Sigmoid colon (tissue), 7 donors: ENCODE data around the gene AMDHD1. TPM values are rescaled to one million over a fixed set of nuclear protein-coding genes. Genes with fewer than 3 reads are reported as not detected.

Source experiments
- DNase-seq: peaks from one replicate; pipeline ENCODE4 v3.0.0-alpha.2; 2019
- H3K27ac ChIP-seq, 4 donors: fragments of 200-600 bp; sonication (generic); one replicate each; pipeline ENCODE4 v1.5.1; 2016 to 2019; ENCODE audit warnings: mild to moderate bottlenecking in 1 of 4
- H3K27me3 ChIP-seq, 3 donors: fragments of 200-600 bp; sonication (generic); one replicate each; pipeline ENCODE4 v1.5.1; 2019; ENCODE audit warnings: mild to moderate bottlenecking in 1 of 3
- H3K36me3 ChIP-seq, 4 donors: fragments of 200-600 bp; sonication (generic); one replicate each; pipeline ENCODE4 v1.5.1; 2016 to 2019
- H3K4me1 ChIP-seq, 4 donors: fragments of 200-600 bp; sonication (generic); one replicate each; pipeline ENCODE4 v1.5.1; 2017 to 2019
- H3K4me3 ChIP-seq, 4 donors: fragments of 200-600 bp; sonication (generic); one replicate each; pipeline ENCODE4 v1.5.1; 2017 to 2019; ENCODE audit warnings: mild to moderate bottlenecking in 2 of 4, moderate library complexity in 1 of 4
- H3K9me3 ChIP-seq, 4 donors: fragments of 200-600 bp in 3 of 4; sonication (generic) in 3 of 4; one replicate each; pipeline versions ENCODE4 v1.5.1 to v1.6.1; 2013 to 2019
- EP300 ChIP-seq, 4 donors: sonication (generic); formaldehyde crosslinking; IDR thresholded peaks; one replicate each; pipeline ENCODE4 v1.6.1; 2017; ENCODE audit warnings: antibody characterized with exemption in 4 of 4
- POLR2A ChIP-seq, 2 donors: fragments of 450-650 bp; IDR thresholded peaks; one replicate each; pipeline ENCODE4 v1.6.1; 2016; ENCODE audit warnings: antibody characterized with exemption in 2 of 2, mild to moderate bottlenecking in 2 of 2, moderate library complexity in 2 of 2
- POLR2AphosphoS5 ChIP-seq, 4 donors: sonication (generic); formaldehyde crosslinking; IDR thresholded peaks; one replicate each; pipeline ENCODE4 v1.6.1; 2017; ENCODE audit warnings: antibody characterized with exemption in 4 of 4
- WGBS, 2 donors: extraction: QIAGEN DNeasy Blood & Tissue Kit; methylation state at CpG; one replicate each; pipeline ENCODE4 v1.1.7; 2013; 5-methylcytosine and 5-hydroxymethylcytosine counted together
- intact Hi-C: fragments of 100-400 bp; cut with DNase I; formaldehyde crosslinking; loops from one replicate; pipeline ENCODE4 v1.15.1; 2023
- polyA plus RNA-seq, 3 donors: library from polyadenylated mRNA; stranded (reverse); fragments of 200-250 nt; gene quantifications; one replicate each; pipeline ENCODE4 v1.2.3, GENCODE V29; 2013
- total RNA-seq, 4 donors: library from RNA; depleted of rRNA; stranded (reverse); fragments of >200 nt; gene quantifications; one replicate each; pipeline ENCODE4 v1.1.0, GENCODE V29; 2016
- TF ChIP-seq, protein P1 (sequence below), 4 experiments: fragments of 450-650 bp in 3 of 4; fragments of 200-600 bp in 1 of 4; IDR thresholded peaks; one replicate each; pipeline ENCODE4 v1.5.1; 2016 to 2019; ENCODE audit warnings: antibody characterized with exemption in 4 of 4, mild to moderate bottlenecking in 3 of 4, moderate library complexity in 2 of 4
- donor health status: healthy with polysubstance abuse.
- donor health status: Bipolar disorder and iron deficiency.
- donor health status: healthy.

The AMDHD1 gene
- total and polyA plus RNA-seq, 7 donors: 0.47 to 1.2 (median 0.71) TPM; not detected in 2

DNA sequence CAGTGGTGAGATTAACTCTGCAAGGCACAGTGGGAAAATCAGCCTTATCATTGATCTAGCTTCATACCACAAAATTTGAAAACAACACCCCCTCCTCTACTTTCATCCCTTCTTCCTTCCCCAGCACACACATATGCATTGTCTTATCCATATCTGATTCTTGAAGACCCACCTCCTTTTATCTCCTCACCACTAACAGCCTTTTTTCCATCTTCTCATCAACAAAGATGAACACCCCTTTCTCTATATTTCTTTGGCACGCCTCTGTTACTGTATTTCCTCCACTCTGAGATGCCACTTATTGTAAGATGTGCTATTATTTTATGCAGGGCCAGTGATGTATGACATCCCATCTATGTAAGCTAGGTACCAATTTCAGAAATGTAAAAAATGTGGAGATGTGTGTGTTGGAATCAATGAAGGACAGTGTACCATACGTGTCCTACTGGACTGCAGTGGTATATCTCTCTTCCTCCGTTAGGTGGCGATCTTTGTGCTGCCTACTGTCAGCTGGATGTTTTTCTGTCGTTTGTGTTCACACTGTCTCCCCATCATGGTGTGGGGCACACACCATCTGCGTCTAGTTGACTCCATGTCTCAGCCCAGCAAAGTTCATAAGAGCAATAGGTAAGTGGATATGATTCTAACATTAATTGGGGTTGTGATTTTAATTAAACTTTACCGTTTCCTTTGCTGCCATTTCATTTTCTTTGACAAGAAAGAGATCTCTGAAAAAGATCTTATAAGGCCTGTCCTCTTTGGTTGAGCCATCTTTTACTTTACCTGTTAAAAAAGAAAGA lies 24.7 kb upstream of the AMDHD1 start:
- Histone ChIP-seq H3K27me3 (no peaks in the 10 kb centered on the region), H3K4me1 (no peaks in the 10 kb centered on the region), H3K36me3 (no peaks in the 10 kb centered on the region), H3K4me3 (no peak overlapping the region), H3K27ac (no peak overlapping the region), H3K9me3 (no peaks in the 10 kb centered on the region)
- no peak for DNase-seq
- WGBS, 2 donors: 17 to 23% methylated on average over 7 of the region's 7 CpGs
- intact Hi-C loops: loop anchor here (2.0 kb wide), 1 partner anchor 78 kb away; the partner anchor contains the start of gene HAL
- TF ChIP-seq, protein P1, sequence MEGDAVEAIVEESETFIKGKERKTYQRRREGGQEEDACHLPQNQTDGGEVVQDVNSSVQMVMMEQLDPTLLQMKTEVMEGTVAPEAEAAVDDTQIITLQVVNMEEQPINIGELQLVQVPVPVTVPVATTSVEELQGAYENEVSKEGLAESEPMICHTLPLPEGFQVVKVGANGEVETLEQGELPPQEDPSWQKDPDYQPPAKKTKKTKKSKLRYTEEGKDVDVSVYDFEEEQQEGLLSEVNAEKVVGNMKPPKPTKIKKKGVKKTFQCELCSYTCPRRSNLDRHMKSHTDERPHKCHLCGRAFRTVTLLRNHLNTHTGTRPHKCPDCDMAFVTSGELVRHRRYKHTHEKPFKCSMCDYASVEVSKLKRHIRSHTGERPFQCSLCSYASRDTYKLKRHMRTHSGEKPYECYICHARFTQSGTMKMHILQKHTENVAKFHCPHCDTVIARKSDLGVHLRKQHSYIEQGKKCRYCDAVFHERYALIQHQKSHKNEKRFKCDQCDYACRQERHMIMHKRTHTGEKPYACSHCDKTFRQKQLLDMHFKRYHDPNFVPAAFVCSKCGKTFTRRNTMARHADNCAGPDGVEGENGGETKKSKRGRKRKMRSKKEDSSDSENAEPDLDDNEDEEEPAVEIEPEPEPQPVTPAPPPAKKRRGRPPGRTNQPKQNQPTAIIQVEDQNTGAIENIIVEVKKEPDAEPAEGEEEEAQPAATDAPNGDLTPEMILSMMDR (IDR thresholded peaks at IDR 0.05): peak; percentile 58 to 73 (median 66)
- TF ChIP-seq POLR2A (IDR thresholded peaks at IDR 0.05): no peak

DNA sequence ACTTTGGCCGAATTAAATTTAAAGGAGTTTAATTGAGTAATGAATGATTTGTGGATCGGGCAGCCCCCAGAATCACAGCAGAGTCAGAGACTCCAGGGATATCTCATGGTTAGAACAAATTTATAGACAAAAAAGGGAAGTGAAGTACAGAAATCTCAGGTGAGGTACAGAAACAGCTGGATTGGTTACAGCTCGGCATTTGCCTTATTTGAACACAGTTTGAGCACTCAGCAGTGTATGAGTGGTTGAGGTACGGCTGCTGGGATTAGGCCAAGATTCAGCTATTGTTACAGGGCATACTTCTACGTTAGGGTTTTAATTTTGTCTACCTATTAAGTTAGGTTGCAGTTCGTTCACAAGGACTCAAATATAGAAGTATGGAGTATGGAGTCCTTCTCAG lies 24.0 kb upstream of the AMDHD1 start:
- DNase-seq: no peak
- Histone ChIP-seq H3K27ac (no peak overlapping the region), H3K27me3 (no peaks in the 10 kb centered on the region), H3K4me3 (no peak overlapping the region), H3K36me3 (no peaks in the 10 kb centered on the region), H3K9me3 (no peaks in the 10 kb centered on the region), H3K4me1 (no peaks in the 10 kb centered on the region)
- TF ChIP-seq POLR2A (IDR thresholded peaks at IDR 0.05) (no peak), EP300 (IDR thresholded peaks at IDR 0.05) (no peak), POLR2AphosphoS5 (IDR thresholded peaks at IDR 0.05) (no peak)
- TF ChIP-seq, protein P1 (IDR thresholded peaks at IDR 0.05): no peak
- 81 to 86% methylated on average over 6 of the region's 6 CpGs for WGBS, 2 donors
- intact Hi-C loops: loop anchor here (2.0 kb wide), 1 partner anchor 78 kb away; the partner anchor contains the start of gene HAL

GRCh38 chr12:95922231-95922630 lies 20.9 kb upstream of the AMDHD1 start:
- WGBS, 2 donors: 52 to 54% methylated on average over 3 of the region's 3 CpGs
- Histone ChIP-seq H3K36me3 (no peaks in the 10 kb centered on the region), H3K4me3 (no peak overlapping the region), H3K9me3 (no peaks in the 10 kb centered on the region), H3K27me3 (no peaks in the 10 kb centered on the region), H3K27ac (no peak overlapping the region), H3K4me1 (no peaks in the 10 kb centered on the region)
- TF ChIP-seq POLR2AphosphoS5 (IDR thresholded peaks at IDR 0.05) (no peak), POLR2A (IDR thresholded peaks at IDR 0.05) (no peak), EP300 (IDR thresholded peaks at IDR 0.05) (no peak)
- TF ChIP-seq, protein P1 (IDR thresholded peaks at IDR 0.05): no peak
- intact Hi-C loops: no loop called here
- no peak for DNase-seq

DNA sequence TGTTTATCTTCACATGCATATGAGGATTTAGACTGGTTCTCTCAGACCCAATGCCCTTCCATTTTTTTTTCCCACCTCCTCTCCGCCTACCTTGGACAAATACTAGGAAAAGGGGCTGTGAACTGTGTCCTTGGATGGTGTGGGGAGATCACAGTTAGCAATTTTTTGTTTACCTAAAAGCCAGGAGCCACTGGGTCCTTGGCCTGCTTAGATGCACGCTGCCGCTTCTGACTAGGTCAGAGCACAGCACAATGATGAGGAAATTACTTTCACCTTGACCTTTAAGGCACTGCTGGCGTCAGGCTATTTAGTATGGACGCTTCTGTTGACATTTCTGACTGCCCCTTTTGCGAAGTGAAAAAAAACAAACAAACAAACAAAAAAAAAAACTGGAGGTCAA lies 2.6 kb upstream of the AMDHD1 start:
- H3K36me3 ChIP-seq: no peaks in the 10 kb centered on the region
- intact Hi-C loops: loop anchor here (5.0 kb wide), 1 partner anchor 83 kb away; the partner anchor contains the start of gene SNRPF
- no peak for DNase-seq
- peaks cover 0 to 11% (median 7%) of the 10 kb centered on the region in 4 donors for H3K4me1 ChIP-seq
- TF ChIP-seq POLR2AphosphoS5 (IDR thresholded peaks at IDR 0.05) (no peak), EP300 (IDR thresholded peaks at IDR 0.05) (no peak), POLR2A (IDR thresholded peaks at IDR 0.05) (no peak)
- TF ChIP-seq, protein P1 (IDR thresholded peaks at IDR 0.05): no peak
- WGBS, 2 donors: 62 to 76% methylated on average over 6 of the region's 6 CpGs
- no peak overlapping the region for H3K4me3 ChIP-seq
- no peak overlapping the region for H3K27ac ChIP-seq
- H3K27me3 ChIP-seq: no peaks in the 10 kb centered on the region
- H3K9me3 ChIP-seq: no peaks in the 10 kb centered on the region
